Liver (tissue), 3 donors: ENCODE results near the gene PPA2.

Experiments
- EGR1 ChIP-seq, 2 donors: IDR thresholded peaks; 2 replicates each; pipeline ENCODE4 v1.6.1; 2016 to 2018; ENCODE audit warnings: antibody characterized with exemption in 2 of 2, low read depth in 2 of 2
- NR2F2 ChIP-seq: IDR thresholded peaks from 2 replicates; pipeline ENCODE4 v1.6.1; 2016; ENCODE audit warnings: antibody characterized with exemption
- RAD21 ChIP-seq, 2 donors: IDR thresholded peaks; 2 replicates each; pipeline ENCODE4 v1.6.1; 2016; ENCODE audit warnings: antibody characterized with exemption in 2 of 2, mild to moderate bottlenecking in 2 of 2
- RXRA ChIP-seq, 2 donors: IDR thresholded peaks; 2 replicates each; pipeline ENCODE4 v1.6.1; 2017 to 2018; ENCODE audit warnings: antibody characterized with exemption in 2 of 2, mild to moderate bottlenecking in 1 of 2
- YY1 ChIP-seq: IDR thresholded peaks from 2 replicates; pipeline ENCODE4 v1.6.1; 2016; ENCODE audit warnings: antibody characterized with exemption, mild to moderate bottlenecking
- TF ChIP-seq, protein P1 (sequence below): fragments of 150-350 bp; IDR thresholded peaks from 2 replicates; pipeline ENCODE4 v1.5.1; 2017; ENCODE audit warnings: improper control_type of control experiment, low read depth, low read length; ENCODE audit not compliant: missing input control
- TF ChIP-seq, protein P2 (sequence below): IDR thresholded peaks from 2 replicates; pipeline ENCODE4 v1.6.1; 2016; ENCODE audit warnings: antibody characterized with exemption
- TF ChIP-seq, protein P3 (sequence below): IDR thresholded peaks from 2 replicates; pipeline ENCODE4 v1.6.1; 2016; ENCODE audit warnings: antibody characterized with exemption
- TF ChIP-seq, protein P4 (sequence below): IDR thresholded peaks from 2 replicates; pipeline ENCODE4 v1.6.1; 2016; ENCODE audit warnings: antibody characterized with exemption
- TF ChIP-seq, protein P5 (sequence below): IDR thresholded peaks from 2 replicates; pipeline ENCODE4 v1.6.1; 2016; ENCODE audit warnings: antibody characterized with exemption, mild to moderate bottlenecking
- donor health status: healthy.
- donor health status: healthy.

DNA sequence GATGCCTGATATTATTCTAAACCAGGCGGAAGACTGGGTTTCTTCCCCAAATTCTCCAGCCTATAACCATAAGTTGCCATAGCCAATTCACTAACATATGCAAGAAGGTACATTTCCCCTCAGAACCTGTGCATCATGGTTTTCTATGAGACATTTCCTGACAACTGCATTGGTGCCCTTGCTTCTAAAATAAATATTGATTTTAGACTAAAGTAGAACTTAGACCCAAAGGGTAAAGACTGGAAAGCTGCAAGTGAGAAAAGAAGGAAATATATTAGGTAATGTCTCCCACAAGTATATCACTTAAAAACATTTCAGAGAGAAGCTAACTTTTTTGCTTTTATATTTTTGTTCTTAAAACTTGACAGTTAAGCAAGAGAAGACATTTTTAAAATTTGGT is 125.1 kb downstream of the PPA2 start:
- TF ChIP-seq, protein P1, sequence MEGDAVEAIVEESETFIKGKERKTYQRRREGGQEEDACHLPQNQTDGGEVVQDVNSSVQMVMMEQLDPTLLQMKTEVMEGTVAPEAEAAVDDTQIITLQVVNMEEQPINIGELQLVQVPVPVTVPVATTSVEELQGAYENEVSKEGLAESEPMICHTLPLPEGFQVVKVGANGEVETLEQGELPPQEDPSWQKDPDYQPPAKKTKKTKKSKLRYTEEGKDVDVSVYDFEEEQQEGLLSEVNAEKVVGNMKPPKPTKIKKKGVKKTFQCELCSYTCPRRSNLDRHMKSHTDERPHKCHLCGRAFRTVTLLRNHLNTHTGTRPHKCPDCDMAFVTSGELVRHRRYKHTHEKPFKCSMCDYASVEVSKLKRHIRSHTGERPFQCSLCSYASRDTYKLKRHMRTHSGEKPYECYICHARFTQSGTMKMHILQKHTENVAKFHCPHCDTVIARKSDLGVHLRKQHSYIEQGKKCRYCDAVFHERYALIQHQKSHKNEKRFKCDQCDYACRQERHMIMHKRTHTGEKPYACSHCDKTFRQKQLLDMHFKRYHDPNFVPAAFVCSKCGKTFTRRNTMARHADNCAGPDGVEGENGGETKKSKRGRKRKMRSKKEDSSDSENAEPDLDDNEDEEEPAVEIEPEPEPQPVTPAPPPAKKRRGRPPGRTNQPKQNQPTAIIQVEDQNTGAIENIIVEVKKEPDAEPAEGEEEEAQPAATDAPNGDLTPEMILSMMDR, result no peak
- TF ChIP-seq, protein P2, sequence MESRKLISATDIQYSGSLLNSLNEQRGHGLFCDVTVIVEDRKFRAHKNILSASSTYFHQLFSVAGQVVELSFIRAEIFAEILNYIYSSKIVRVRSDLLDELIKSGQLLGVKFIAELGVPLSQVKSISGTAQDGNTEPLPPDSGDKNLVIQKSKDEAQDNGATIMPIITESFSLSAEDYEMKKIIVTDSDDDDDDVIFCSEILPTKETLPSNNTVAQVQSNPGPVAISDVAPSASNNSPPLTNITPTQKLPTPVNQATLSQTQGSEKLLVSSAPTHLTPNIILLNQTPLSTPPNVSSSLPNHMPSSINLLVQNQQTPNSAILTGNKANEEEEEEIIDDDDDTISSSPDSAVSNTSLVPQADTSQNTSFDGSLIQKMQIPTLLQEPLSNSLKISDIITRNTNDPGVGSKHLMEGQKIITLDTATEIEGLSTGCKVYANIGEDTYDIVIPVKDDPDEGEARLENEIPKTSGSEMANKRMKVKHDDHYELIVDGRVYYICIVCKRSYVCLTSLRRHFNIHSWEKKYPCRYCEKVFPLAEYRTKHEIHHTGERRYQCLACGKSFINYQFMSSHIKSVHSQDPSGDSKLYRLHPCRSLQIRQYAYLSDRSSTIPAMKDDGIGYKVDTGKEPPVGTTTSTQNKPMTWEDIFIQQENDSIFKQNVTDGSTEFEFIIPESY, result no peak
- TF ChIP-seq RAD21 (IDR thresholded peaks at IDR 0.05) (no peak), YY1 (no peak), RXRA (IDR thresholded peaks at IDR 0.05) (no peak), NR2F2 (no peak), EGR1 (IDR thresholded peaks at IDR 0.05; ENCODE audit: low read depth in 2 of 2) (no peak)
- TF ChIP-seq, protein P3, sequence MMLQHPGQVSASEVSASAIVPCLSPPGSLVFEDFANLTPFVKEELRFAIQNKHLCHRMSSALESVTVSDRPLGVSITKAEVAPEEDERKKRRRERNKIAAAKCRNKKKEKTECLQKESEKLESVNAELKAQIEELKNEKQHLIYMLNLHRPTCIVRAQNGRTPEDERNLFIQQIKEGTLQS, result no peak
- TF ChIP-seq, protein P4, sequence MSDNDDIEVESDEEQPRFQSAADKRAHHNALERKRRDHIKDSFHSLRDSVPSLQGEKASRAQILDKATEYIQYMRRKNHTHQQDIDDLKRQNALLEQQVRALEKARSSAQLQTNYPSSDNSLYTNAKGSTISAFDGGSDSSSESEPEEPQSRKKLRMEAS, result no peak
- TF ChIP-seq, protein P5, sequence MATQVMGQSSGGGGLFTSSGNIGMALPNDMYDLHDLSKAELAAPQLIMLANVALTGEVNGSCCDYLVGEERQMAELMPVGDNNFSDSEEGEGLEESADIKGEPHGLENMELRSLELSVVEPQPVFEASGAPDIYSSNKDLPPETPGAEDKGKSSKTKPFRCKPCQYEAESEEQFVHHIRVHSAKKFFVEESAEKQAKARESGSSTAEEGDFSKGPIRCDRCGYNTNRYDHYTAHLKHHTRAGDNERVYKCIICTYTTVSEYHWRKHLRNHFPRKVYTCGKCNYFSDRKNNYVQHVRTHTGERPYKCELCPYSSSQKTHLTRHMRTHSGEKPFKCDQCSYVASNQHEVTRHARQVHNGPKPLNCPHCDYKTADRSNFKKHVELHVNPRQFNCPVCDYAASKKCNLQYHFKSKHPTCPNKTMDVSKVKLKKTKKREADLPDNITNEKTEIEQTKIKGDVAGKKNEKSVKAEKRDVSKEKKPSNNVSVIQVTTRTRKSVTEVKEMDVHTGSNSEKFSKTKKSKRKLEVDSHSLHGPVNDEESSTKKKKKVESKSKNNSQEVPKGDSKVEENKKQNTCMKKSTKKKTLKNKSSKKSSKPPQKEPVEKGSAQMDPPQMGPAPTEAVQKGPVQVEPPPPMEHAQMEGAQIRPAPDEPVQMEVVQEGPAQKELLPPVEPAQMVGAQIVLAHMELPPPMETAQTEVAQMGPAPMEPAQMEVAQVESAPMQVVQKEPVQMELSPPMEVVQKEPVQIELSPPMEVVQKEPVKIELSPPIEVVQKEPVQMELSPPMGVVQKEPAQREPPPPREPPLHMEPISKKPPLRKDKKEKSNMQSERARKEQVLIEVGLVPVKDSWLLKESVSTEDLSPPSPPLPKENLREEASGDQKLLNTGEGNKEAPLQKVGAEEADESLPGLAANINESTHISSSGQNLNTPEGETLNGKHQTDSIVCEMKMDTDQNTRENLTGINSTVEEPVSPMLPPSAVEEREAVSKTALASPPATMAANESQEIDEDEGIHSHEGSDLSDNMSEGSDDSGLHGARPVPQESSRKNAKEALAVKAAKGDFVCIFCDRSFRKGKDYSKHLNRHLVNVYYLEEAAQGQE, result no peak
